ENCODE results near the gene GMDS.

DNA sequence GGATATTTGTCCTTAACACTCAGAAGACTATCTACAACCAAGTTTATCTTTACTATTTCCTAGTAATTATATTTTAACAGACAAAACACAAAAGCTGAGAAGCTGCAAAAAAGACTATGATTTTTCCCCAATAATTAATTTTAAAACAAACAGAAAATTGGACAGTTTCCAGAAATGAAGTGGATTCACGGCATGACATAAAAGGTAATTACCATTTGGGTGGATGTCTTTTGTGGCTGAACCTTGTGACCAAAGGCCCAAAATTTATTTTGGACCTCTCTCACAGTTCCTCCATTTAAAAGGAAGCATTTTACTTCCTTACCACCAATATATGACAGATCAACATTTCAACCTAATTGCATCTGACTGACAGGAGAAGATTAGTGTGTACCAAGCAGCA, 90.2 kb downstream of the GMDS start:
- TF ChIP-seq, protein P1, sequence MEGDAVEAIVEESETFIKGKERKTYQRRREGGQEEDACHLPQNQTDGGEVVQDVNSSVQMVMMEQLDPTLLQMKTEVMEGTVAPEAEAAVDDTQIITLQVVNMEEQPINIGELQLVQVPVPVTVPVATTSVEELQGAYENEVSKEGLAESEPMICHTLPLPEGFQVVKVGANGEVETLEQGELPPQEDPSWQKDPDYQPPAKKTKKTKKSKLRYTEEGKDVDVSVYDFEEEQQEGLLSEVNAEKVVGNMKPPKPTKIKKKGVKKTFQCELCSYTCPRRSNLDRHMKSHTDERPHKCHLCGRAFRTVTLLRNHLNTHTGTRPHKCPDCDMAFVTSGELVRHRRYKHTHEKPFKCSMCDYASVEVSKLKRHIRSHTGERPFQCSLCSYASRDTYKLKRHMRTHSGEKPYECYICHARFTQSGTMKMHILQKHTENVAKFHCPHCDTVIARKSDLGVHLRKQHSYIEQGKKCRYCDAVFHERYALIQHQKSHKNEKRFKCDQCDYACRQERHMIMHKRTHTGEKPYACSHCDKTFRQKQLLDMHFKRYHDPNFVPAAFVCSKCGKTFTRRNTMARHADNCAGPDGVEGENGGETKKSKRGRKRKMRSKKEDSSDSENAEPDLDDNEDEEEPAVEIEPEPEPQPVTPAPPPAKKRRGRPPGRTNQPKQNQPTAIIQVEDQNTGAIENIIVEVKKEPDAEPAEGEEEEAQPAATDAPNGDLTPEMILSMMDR (IDR thresholded peaks at IDR 0.05; ENCODE audit: low read length) = no peak
- no peak for TF ChIP-seq EZH2 (optimal IDR thresholded peaks at IDR 0.05; ENCODE audit: low read depth, low read length)
